ENCODE data around the gene TAB3.

The TAB3 gene

GRCh38 chrX:30795981-30796958 lies 92.8 kb downstream of the TAB3 start:
- no peak overlapping the region for H3K4me3 ChIP-seq (ENCODE audit: low read depth, low read length)
- DNase-seq (ENCODE audit: low read depth): no peak
- no peak for TF ChIP-seq CTCF (IDR thresholded peaks at IDR 0.05; ENCODE audit: low read depth, low read length, missing control alignments)

GRCh38 chrX:30794497-30794896 lies 94.6 kb downstream of the TAB3 start:
- TF ChIP-seq CTCF (IDR thresholded peaks at IDR 0.05; ENCODE audit: low read depth, low read length, missing control alignments): no peak
- H3K4me3 ChIP-seq (ENCODE audit: low read depth, low read length): no peak overlapping the region
- DNase-seq (ENCODE audit: low read depth): no peak

- H3K4me3 ChIP-seq (ENCODE audit: low read depth, low read length): no peak overlapping the region
- no peak for TF ChIP-seq CTCF (IDR thresholded peaks at IDR 0.05; ENCODE audit: low read depth, low read length, missing control alignments)
- no peak for DNase-seq (ENCODE audit: low read depth)
Observed at GRCh38 chrX:30793767-30794103, 95.3 kb downstream of the TAB3 start.

- TF ChIP-seq CTCF (IDR thresholded peaks at IDR 0.05; ENCODE audit: low read depth, low read length, missing control alignments): no peak
- DNase-seq (ENCODE audit: low read depth): no peak
- H3K4me3 ChIP-seq (ENCODE audit: low read depth, low read length): no peak overlapping the region
Observed at GRCh38 chrX:30793075-30793766, 95.8 kb downstream of the TAB3 start.

- H3K4me3 ChIP-seq (ENCODE audit: low read depth, low read length): no peak overlapping the region
- no peak for TF ChIP-seq CTCF (IDR thresholded peaks at IDR 0.05; ENCODE audit: low read depth, low read length, missing control alignments)
- DNase-seq (ENCODE audit: low read depth): no peak
Observed at GRCh38 chrX:30791296-30792278, 97.5 kb downstream of the TAB3 start.

- H3K4me3 ChIP-seq (ENCODE audit: low read depth, low read length): no peak overlapping the region
- no peak for DNase-seq (ENCODE audit: low read depth)
- no peak for TF ChIP-seq CTCF (IDR thresholded peaks at IDR 0.05; ENCODE audit: low read depth, low read length, missing control alignments)
Observed at GRCh38 chrX:30787012-30787411, 102.0 kb downstream of the TAB3 start.

Measured in GM12864 (cell line).